HG03571 (cell line): ENCODE data around the gene SEL1L.
A peak's percentile ranks its signal among the peaks of the same experiment; 100 is the strongest.
"Not testable (repeated sequence)": the region's sequence is repeated elsewhere in the genome, so short reads cannot be mapped to it uniquely, and the experiment has no call there.

Experiments
- ATAC-seq: cut with Tn5 transposase; IDR thresholded peaks from one replicate; pipeline ENCODE4 v1.9.1; 2021; ENCODE audit not compliant: unreplicated experiment

Gene SEL1L

DNA sequence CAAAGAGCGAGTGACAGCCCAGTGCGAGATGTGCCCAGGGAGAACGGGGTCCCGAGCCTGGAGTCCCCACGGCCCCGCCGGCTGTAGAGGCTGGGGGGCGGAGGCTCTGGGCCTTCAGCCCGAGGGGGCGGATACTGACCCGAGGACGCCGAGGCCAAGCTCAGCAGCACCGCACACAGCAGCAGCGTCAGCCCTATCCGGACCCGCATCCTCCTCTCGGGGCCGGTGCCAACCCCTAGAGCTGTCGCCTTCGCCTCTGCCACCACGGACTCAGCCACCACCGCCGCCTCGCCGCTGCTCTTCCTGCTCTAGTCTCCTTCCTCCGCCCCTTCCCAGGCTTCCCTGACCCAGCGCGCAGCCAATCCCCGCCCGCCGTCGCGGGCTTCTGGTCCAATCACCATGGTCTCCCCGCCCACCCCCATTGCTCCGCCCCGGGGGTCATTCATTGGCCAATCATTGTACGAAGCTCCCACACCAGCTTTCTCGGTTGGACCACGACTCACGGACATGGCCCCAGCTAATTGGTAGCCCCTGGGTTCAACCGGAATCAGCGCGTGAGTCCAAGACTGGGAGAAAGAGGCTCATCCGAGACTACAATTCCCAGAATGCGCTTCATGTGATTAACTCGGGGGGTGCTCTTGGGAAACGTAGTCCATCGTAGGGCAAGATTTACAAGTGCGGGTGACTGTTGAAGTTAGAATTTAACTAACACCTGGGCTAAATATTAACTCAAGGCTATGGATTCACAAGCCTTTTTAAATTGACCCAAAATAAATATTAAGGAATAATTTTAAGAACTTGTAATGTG, at the start of gene SEL1L:
Gene SEL1L, minus strand, starts transcription at position 318 of the 808 bp plus-strand sequence. Its CDS starts 109 bp downstream, at position 209.
- ATAC-seq: peak; percentile 89

DNA sequence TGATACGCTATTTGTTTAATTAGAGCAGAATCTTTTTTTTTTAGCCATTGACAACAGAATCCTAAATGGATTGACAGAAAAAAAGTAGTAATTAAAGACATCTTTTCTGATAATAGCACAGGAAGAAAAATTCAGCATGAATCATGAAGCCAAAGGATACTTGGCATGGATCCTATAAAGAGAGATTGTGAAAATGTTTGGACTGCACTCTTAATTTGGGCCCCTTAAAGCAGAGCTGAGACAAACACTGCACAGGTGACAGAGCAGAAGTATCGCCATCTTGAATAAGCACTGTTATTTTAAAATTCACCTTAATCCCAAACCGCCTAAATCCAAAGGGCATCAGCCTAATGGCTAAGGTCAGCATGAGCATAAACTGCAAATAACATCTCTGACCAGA, 48.8 kb upstream of the SEL1L start:
- no peak for ATAC-seq

DNA sequence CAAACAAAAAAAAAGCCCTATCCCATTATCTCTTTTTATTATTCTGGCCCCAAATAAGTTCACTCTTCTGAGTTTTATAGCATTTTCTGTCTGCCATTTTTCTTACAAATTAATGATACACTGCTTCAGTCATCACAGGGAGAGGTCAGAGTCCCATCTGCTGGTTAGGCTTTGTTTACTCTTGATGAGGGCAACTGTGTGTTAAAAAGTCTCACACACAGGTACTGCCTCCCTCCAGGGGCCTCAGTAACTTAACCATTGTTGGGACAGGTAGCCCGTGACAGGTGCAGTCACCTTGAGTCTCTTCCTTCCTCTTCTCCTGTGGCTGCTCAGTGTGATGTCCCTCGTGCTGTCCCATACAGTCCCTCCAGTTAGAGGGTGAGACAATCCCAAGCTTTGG, 45.5 kb upstream of the SEL1L start:
- no peak for ATAC-seq

DNA sequence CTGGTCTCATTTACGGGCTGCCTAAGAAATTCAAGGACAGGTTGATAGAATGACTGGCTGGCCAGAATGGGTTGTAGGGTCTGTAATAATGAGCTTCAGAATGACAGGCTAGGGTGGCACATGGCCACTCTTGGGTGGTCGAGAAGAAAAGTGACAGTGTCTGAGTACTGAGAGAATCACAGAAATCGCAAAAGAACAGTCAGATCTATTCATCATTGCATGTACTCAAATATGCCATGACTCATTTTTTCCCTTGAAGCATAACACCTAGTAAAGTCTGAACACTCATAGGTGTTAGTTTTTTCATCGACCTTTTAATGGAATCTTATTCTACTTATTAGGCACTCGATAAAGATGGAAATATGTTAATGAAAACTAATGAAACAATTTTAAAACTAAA, 37.8 kb upstream of the SEL1L start:
- ATAC-seq: no peak

DNA sequence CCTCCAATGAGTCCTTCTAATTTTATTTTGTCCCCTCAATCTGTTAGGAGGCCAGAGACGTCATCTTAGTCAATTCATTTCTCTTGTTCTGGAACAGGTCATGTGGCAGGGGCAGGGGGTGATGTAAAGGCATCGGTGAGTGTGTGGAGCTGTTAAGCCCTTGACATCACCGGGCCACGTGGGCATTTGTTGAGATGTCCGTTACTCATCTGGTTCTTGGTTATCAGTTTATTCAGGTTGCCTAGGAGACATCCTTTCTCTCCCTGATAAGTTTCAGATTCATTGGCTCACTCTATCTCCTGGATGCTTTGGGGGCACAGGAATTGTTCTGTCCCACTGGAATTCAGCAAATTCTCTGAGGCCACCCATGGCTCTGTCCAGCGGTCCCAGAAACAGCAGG, 33.6 kb upstream of the SEL1L start:
- ATAC-seq: no peak

DNA sequence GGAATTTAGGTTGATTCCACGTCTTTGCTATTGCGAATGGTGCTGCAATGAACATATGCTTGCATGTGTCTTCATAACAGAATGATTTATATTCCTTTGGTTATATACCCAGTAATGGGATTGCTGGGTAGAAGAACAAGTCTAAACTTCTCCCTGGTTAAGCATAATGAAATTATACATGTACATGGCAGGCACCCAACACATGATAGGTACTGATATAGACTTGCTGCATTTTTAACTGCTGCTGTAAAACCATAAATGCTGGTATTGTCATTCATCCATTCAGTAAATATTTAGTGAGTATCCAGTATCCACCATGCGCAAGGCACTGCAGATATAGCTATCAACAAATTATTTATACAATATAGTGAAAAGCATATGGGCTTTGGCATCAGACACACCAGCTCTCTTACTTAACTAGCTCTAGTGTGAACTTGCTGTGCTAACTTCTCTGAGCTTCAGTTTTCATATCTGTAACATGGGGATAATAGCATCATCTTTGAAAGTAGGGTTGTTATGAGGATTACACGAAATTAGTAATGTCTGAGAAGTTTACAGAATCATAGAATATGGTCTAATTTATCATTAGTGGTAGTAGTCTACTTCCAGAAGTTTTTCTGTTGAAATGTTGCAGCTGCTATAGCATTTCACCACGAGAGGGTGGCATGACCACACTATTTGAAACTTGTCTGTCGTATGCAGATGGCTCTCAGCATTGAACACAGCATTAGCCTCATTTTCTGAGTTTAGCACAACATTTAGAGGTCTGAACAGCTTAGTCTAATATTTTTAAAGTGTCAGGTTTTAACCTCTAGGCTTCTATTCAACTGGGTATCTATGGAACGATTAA, 32.0 kb upstream of the SEL1L start:
- ATAC-seq: peak; percentile 75

DNA sequence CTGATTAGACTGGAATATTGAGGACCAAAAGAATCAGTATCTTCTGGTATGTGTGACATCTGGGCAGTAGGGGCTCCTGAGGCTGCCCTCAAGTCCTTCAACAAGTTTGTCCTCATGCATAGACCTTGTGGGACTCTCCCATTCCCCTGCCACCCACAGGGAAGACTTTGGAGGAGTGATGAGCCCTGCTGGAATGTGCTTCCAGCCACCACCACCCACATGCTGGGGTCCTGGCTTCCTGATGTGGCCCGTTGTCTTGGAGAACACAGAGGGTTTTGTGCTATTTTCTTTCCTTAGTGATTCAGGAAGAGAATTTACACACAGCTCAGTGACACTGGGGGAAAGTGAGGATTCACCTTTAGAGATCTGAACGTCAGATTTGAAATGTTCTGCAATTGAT, 29.2 kb upstream of the SEL1L start:
- no peak for ATAC-seq

DNA sequence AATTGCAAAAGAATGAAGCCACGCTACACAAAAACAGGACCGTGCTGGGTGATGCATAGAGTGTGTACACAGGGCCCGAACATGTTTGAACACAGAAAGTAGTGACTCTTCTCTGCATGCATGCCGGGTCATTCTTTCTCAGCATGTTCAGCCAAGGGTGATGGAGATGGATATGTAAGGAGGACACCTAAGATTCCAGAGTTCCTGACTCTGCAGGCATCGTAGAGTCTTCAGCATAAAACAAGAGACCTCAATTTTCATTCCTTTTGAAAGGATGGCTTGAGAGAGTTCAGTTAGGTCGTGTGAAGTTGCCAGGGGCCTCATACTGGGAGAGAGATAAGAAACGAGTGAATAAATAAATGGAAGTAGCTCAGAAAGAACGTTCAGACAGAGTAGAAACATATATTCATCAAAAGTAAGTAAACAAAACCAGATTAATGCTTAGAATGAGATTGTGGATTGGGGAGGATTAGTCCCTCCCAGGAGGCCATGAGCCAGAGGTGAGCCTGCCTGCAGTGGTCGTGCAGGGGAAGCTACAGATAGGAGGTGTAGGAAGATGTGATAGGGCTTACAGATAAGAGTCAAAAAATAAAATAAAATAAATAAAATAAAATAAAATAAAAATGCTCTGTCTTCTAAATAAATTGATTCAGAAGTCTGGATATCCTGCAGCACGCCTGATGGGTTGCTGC, 27.6 kb upstream of the SEL1L start:
- no peak for ATAC-seq

DNA sequence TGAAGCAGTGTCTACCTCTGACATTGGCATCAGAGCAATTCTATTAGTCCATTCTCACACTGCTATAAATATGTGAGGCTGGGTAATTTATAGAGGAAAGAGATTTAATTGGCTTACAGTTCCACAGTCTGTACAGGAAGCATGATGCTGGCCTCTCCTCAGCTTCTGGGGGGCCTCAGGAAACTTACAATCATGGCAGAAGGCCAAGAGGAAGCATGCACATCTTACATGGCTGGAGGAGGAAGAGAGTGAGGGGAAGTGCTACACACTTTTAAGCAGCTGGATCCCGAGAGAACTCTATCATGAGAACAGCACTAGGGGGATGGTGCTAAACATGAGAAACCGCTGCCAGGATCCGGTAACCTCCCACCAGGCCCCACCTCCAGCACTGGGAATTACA, 25.7 kb upstream of the SEL1L start:
- ATAC-seq: no peak

DNA sequence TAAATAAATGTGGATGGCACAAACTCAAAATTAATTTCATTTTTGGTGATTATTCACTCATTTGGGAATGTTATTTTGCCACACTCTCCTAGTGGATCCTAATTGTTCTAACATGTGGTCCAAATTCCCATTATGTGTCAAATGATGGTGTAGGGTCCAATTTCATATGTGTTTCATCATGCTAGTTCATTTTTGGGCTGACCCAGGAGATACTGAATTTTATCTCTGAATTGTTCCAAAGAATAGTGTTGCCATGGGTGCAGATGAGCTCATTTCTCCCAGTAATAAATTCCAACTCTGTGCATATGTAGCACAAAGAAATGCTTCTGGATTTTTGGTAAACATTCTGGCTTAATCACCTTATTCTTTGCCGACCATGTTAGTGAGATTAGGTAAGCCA, 23.5 kb upstream of the SEL1L start:
- no peak for ATAC-seq

DNA sequence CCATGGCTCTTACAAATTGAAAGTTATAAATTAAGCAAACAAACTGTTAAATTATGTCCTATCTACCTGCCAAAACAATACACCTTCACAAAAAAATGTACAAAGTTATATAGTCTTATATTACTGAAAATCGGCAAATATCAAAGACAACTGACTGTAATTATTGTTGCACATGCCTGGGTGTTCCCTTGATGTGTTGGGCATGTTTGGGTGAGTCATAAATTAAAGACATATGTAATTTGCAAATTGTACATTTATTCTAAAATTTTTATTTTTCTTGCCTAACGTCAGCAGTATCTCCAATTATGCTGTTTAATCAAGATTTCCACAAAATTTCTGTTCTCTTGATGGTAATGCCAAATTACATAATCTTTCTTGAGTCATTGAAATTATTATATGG, 22.0 kb upstream of the SEL1L start:
- ATAC-seq: no peak

DNA sequence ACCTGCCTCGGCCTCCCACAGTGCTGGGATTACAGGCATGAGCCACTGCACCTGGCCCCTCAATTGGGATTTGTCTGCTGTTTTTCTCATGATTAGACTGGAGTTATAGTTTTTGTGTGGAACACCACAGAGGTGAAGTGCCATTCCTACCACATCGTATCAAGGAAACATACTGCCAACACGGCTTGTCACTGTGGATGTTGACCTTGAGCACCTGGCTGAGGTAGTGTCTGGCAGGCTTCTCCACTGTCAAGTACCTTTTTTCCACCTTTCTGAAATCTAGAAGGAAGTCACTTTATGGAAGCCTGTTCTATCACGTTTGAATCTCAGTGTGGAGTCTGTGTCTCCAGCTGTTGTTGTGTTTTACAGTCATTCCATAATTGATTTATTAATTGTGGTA, 21.4 kb upstream of the SEL1L start:
- ATAC-seq: no peak

DNA sequence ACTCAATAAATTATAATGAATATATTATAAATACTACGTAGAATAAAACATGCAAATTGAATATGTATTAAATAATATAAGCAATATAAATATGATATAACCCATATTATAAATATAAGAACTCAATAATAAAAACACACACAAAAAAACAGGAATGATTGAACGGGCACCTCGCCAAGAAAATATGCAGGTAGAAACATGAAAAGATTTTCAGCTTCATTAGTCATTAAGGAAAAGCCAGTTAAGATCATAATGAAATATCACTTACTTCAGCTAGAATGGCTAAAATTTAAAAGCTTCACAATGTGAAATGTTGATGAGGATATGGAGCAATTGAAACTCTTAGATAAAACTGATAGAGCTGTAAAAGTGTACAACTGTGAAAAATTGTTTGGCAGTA, 17.8 kb upstream of the SEL1L start:
- no peak for ATAC-seq

DNA sequence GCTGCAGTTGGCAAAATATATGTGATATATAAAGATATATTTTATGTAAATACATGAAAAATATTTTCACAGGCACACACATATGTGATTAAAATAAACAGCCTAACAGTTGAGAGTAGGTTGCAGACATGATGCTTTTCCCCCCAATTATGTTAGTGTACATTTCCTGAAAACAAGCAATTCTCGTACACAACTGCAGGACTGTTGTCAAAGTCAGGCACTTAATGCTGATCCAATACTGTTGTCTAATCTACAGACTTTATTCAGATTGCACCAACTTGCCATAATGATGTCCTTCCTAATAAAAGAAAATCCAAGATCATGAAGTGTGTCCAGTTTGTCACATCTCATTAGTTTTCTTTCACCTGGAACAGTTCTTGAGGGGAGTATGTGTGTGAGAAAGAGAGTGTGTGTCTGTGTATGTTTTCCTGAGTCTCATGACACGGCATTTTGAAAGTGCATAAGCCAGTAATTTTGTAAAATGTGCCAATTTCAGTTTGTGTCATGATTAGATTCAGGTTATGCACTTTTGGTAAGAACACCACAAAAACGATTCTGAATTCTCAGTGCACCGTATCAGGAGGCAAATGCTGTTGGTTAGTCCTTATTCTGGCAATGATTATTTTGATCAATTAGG, 16.5 kb upstream of the SEL1L start:
- peak; percentile 88 for ATAC-seq

DNA sequence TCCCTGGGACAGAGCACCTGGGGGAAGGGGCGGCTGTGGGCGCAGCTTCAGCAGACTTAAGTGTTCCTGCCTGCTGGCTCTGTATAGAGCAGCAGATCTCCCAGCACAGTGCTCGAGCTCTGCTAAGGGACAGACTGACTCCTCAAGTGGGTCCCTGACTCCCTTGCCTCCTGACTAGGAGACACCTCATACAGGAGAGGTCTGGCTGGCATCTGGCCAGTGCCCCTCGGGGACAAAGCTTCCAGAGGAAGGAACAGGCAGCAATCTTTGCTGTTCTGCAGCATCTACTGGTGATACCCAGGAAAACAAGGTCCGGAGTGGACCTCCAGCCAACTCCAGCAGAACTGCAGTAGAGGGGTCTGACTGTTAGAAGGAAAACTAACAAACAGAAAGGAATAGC, 7.6 kb upstream of the SEL1L start:
- not testable (repeated sequence) for ATAC-seq

DNA sequence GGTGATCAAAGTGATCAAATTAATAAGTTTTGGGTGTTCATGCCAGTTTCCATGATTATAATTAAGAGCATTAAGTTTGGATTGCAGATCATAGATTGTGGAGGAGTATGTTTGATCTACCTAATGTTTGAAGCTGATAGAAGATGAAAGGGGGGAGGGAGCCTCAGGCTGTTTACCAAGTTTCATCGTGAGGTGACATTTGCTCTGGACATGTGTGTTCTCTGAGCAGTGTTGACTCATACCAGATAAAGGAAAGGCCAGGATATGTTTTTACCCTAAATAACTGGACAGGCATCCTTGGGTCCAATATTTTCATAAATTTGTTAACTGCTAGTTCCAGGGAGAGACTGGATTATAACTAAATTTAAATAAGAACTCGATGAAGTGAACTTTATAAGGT, 3.5 kb upstream of the SEL1L start:
- ATAC-seq: no peak

DNA sequence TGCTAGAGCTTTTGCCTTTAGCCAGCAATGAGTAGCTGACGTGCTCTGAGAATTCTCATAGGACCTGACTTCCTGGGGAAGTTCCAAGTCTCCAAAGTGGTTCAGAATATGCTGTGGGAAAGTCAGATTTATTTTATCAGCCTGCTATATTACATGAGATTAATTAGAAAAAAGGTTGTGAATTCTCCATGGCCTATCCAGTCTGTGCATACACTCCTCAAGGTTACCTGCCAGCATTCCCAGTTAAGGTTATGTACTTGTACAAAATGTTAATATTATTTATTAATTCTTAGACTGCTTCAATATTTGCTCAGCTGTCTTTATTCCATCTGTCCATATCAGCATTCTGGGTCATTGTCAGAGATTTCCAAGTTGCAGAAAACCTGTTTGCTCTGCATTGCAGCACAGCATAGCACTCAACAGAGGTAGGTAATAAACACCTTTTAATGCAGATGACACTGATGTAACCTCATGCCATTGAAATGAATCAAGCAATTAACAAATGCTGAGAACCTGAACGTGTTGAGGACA, 2.7 kb upstream of the SEL1L start:
- no peak for ATAC-seq

DNA sequence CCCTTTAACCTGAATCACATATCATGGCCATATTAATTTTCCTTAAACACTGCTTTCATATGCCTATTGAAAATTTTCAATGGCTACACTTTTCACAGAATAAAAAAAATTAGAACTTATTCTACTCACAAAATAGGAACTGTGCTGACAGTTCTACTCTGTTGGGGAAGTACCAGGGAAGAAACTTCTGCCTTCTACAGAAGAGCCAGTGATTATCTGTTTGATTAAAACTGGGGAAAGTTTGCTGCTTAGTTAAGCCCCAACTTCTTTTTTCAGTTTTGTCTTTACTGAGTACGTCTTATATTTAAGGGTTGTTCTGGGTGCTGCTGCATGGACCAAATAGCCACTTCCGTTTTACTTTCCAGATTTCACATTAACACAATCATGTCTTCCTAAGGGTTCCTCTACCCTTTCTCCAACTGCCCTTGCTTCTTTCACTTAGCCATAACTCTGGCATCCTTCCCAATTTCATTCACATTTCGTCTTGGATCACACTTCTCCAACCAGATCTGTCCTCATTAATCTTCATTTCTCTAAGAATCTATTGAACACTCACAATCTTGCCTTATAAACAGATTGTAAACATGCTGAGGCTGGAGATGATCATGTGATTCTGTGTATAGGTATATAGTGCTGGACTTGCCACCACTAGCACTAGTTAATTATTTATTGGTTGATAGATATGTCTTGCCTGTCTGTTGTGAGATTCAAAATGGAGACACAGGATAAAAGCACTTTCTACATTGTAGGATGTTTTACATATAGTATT, 1.9 kb upstream of the SEL1L start:
- peak; percentile 26 for ATAC-seq

DNA sequence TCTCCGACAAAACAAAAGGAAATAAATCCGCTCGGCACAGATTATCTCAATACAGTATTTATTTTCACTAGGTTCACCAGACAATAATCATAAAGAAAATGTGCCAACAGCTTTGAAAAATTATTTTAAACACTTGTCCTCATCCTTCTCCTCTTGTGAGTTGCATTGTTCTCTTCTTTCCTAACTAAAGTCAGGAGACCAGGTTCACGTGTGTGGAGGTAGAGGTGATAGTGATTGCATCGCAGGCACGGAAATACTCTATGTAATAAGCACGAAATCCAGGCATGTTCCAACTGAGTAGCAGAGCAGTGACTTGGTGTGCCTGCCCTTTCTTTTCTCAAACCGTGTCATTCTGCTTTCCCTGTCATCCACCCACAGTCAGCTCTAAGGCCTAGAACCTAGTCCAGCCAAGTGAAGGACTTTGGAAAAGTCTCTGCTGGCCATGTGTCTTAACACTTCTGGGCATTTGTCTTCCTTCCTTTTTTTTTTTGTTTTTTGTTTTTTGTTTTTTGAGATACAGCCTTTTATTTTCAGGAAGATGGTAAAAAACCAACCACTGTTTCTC, 939 bp upstream of the SEL1L start:
- no peak for ATAC-seq

DNA sequence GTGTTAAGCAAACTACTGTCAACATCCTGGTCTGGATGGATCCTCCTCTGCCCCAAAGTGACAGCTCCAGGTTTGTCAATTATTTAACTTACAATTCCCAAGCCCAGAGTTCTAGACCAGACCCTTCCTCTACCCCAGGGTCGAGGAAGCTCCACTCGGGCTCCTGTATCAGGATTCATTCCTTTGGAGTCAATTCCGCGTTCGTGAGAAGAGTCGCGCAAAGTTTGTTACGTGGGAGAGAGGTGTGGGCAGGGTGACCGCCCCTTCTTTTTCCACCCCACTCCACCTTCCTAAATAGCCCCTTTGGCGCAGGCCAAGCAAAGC, 479 bp downstream of the SEL1L start:
- ATAC-seq: no peak
